Panc1 (cell line): Measurements from ENCODE around the gene GRIN3B.

Source experiments
- CTCF ChIP-seq: fragments of 450-650 bp; IDR thresholded peaks from 2 replicates; pipeline ENCODE4 v1.5.1; 2017; ENCODE audit warnings: mild to moderate bottlenecking
- REST ChIP-seq, 2 experiments: IDR thresholded peaks; 2 replicates each; pipeline ENCODE4 v1.6.1; 2011 to 2012; ENCODE audit warnings: low read depth in 2 of 2, control low read depth in 1 of 2, low read length in 1 of 2, mild to moderate bottlenecking in 1 of 2, moderate library complexity in 1 of 2; ENCODE audit not compliant: insufficient read depth in 1 of 2
- SIN3A ChIP-seq: IDR thresholded peaks from 2 replicates; pipeline ENCODE4 v1.6.1; 2012; ENCODE audit warnings: low read depth, mild to moderate bottlenecking, low read length, moderate library complexity, borderline replicate concordance; ENCODE audit not compliant: insufficient read depth

- TF ChIP-seq CTCF (no peak), SIN3A (no peak), REST (IDR thresholded peaks at IDR 0.05; ENCODE audit: insufficient read depth in 1 of 2, low read depth in 2 of 2, low read length in 1 of 2) (no peak)
Observed at GRCh38 chr19:958967-959855, 41.0 kb upstream of the GRIN3B start.
